ENCODE results near the gene FAM200C. TPM values are rescaled to one million over a fixed set of nuclear protein-coding genes. Genes with fewer than 3 reads are reported as not detected.
"Not testable (repeated sequence)": the region's sequence is repeated elsewhere in the genome, so short reads cannot be mapped to it uniquely, and the experiment has no call there.

FAM200C gene
- total and polyA plus RNA-seq, 8 donors = 3.6 to 19.2 (median 14.7) TPM

DNA sequence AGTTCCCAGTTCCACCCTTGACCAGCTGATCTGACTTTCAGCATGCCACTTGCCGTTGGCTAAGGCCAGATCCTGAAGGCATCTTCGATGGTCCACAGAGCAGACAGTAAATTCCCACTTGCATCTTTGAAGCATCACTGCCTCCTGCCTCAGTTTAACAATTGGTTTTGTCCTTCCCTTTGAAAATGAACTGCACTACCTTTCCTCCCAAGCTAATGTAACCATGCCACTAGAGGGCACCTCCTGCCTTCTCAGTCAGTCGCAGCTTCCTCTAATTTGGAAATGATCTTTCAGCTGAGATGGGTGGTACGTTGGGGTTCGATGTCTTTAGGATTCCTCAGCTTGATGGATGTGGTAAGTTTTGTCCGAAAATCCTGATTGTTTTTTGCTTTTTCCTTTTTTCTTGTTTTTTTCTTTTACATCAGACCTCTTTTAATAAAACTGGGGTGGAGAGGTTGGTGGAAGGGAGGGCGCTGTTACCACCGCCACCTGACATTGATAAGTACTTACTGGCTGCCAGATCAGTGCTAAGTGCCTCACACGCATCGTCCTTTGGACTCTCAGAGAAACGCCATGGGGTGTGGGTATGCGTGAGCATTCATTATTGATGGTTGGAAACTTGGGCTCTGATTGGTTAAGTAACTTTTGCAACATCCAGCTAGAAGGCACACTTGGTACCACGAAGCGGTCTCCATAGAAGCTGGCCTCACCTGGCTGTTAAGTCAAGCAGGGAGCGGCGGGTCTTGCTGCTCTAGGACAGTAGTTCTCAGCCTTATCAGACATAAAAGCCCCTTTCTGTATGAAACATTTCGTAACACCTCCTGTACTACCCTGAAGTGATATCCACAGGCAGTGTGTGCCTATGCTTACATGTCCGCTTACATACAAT is 38.7 kb upstream of the FAM200C start:
- TF ChIP-seq CTCF (IDR thresholded peaks at IDR 0.05) = peak; percentile 59 to 63
- intact Hi-C loops (cut with DNase I) = no loop called here
- Histone ChIP-seq H3K4me3 (peak overlapping the region; percentile 18 to 29), H3K9me3 (no peaks in the 10 kb centered on the region), H3K4me1 (peaks cover 7 to 11% of the 10 kb centered on the region in 2 donors), H3K36me3 (no peaks in the 10 kb centered on the region), H3K27ac (peak overlapping the region in 1 of 2 donors; percentile 71), H3K27me3 (no peaks in the 10 kb centered on the region)
- peak in 2 of 4 donors; percentile 44 to 57 for DNase-seq
- peak; percentile 87 for ATAC-seq

DNA sequence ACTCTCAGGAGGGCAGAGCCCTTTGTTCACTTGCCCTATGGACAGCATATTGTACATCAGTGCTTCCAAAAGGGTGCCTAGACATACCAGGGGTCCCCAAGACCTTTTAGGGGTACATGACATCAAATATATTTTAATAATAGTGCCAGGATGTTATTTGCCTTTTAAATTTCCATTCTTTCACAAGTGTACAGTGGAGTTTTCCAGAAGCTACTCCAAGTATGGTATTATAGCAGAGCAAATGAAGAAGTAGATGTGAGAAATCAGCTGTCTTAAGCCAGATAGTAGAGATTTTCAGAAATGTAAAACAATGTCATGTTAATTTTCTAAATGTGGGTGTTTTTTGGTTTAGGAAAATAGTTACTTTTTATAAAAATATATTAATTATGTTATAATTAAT is 37.4 kb upstream of the FAM200C start:
- H3K4me3 ChIP-seq = no peak overlapping the region
- intact Hi-C loops (cut with DNase I) = no loop called here
- no peak for ATAC-seq

DNA sequence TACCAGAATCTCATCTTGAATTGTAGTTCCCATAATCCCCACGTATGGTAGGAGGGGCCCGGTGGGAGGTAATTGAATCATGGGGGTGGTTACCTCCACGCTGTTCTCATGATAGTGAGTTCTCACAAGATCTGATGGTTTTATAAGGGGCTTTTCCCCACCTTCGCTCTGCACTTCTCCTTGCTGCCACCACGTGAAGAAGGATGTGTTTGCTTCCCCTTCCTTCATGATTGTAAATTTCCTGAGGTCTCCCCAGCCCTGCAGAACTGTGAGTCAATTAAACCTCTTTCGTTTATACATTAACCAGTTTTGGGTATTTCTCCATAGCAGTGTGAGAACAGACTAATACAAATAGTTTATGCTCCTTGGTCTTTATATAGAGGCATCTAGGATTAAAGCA is 36.8 kb upstream of the FAM200C start:
- H3K4me1 ChIP-seq = peaks cover 7 to 11% of the 10 kb centered on the region in 2 donors
- H3K27me3 ChIP-seq; intact Hi-C loops (cut with DNase I); H3K4me3 ChIP-seq; H3K36me3 ChIP-seq; H3K27ac ChIP-seq; H3K9me3 ChIP-seq; ATAC-seq; DNase-seq: not testable (repeated sequence)

More for the DNA sequence above, 37.4 kb upstream of the FAM200C start:
- no peaks in the 10 kb centered on the region for H3K9me3 ChIP-seq
- no peaks in the 10 kb centered on the region for H3K36me3 ChIP-seq
- H3K27me3 ChIP-seq = no peaks in the 10 kb centered on the region
- peaks cover 7 to 11% of the 10 kb centered on the region in 2 donors for H3K4me1 ChIP-seq
- no peak for DNase-seq
- no peak overlapping the region for H3K27ac ChIP-seq
- no peak for TF ChIP-seq CTCF (IDR thresholded peaks at IDR 0.05)

DNA sequence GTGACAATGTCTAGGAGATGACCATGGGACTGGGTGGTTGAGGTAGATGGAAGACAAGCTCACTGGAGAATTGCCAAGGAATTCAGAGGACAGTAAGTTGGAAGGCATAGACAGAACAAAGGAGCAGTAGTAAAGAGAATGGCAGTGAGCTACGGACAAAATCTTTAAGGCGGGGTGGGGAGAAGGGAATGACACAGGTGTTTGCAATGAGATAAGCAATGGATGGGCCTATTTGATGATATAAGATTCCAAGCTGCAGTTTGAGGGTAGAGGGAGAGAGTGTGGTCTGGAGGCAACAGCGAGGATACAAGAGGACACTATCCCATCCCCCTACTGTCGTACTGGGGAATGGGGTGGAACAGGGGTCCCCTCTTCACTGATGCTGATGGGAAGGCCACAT is 36.2 kb upstream of the FAM200C start:
- intact Hi-C loops (cut with DNase I) = no loop called here
- no peak for DNase-seq
- no peak for ATAC-seq
- Histone ChIP-seq H3K9me3 (no peaks in the 10 kb centered on the region), H3K36me3 (no peaks in the 10 kb centered on the region), H3K4me1 (peaks cover 7 to 11% of the 10 kb centered on the region in 2 donors), H3K27ac (no peak overlapping the region), H3K4me3 (no peak overlapping the region), H3K27me3 (no peaks in the 10 kb centered on the region)
- TF ChIP-seq CTCF (IDR thresholded peaks at IDR 0.05) = no peak

- no peak for TF ChIP-seq CTCF (IDR thresholded peaks at IDR 0.05)
- Histone ChIP-seq H3K27me3 (no peaks in the 10 kb centered on the region), H3K4me1 (peaks cover 7 to 11% of the 10 kb centered on the region in 2 donors), H3K27ac (no peak overlapping the region), H3K4me3 (no peak overlapping the region), H3K36me3 (no peaks in the 10 kb centered on the region), H3K9me3 (no peaks in the 10 kb centered on the region)
- intact Hi-C loops (cut with DNase I) = no loop called here
- no peak for ATAC-seq
- no peak for DNase-seq
Observed at GRCh38 chr5:160435532-160435931, 35.7 kb upstream of the FAM200C start.

All from left lung (tissue), 10 donors.